H9 (cell line): ENCODE results near the gene RND3. TPM values are rescaled to one million over a fixed set of nuclear protein-coding genes. Genes with fewer than 3 reads are reported as not detected.

Experiments used
- DNase-seq: peaks from one replicate; pipeline ENCODE4 v3.0.0-alpha.2; 2017
- H2AFZ ChIP-seq: one replicate; pipeline ENCODE4 v1.6.1; 2013; ENCODE audit warnings: mild to moderate bottlenecking, low read length, control low read depth, moderate library complexity
- H2AK5ac ChIP-seq: 2 replicates; pipeline ENCODE4 v1.6.1; 2013; ENCODE audit warnings: low read length, control low read depth, mixed read lengths; ENCODE audit not compliant: insufficient read length
- H2BK120ac ChIP-seq: one replicate; pipeline ENCODE4 v1.6.1; 2013; ENCODE audit warnings: low read depth, mild to moderate bottlenecking, low read length, control low read depth, inconsistent platforms; ENCODE audit not compliant: poor library complexity, severe bottlenecking
- H2BK12ac ChIP-seq: 2 replicates; pipeline ENCODE4 v1.6.1; 2013; ENCODE audit warnings: low read length, control low read depth, mixed read lengths, low read depth; ENCODE audit not compliant: insufficient read length
- H2BK15ac ChIP-seq: 2 replicates; pipeline ENCODE4 v1.6.1; 2013; ENCODE audit warnings: low read depth, low read length, control low read depth
- H2BK20ac ChIP-seq: one replicate; pipeline ENCODE4 v1.6.1; 2013; ENCODE audit warnings: low read depth, mild to moderate bottlenecking, low read length, control low read depth, inconsistent platforms; ENCODE audit not compliant: poor library complexity, severe bottlenecking
- H2BK5ac ChIP-seq: 2 replicates; pipeline ENCODE4 v1.6.1; 2013; ENCODE audit warnings: low read length, control low read depth, mixed read lengths; ENCODE audit not compliant: insufficient read length
- H3K14ac ChIP-seq: 2 replicates; pipeline ENCODE4 v1.6.1; 2013; ENCODE audit warnings: low read length, control low read depth; ENCODE audit not compliant: insufficient read depth
- H3K18ac ChIP-seq: 2 replicates; pipeline ENCODE4 v1.6.1; 2013; ENCODE audit warnings: low read depth, mild to moderate bottlenecking, mixed read lengths, low read length, control low read depth; ENCODE audit not compliant: insufficient read length
- H3K23ac ChIP-seq: 2 replicates; pipeline ENCODE4 v1.6.1; 2013; ENCODE audit warnings: low read length, control low read depth, mixed read lengths, low read depth; ENCODE audit not compliant: insufficient read length
- H3K23me2 ChIP-seq: 2 replicates; pipeline ENCODE4 v1.6.1; 2013; ENCODE audit warnings: low read depth, mild to moderate bottlenecking, mixed read lengths, low read length, control low read depth; ENCODE audit not compliant: insufficient read length, poor library complexity, severe bottlenecking
- H3K27ac ChIP-seq: 2 replicates; pipeline ENCODE4 v1.5.1; 2013; ENCODE audit warnings: low read length, control low read depth, mixed read lengths, low read depth; ENCODE audit not compliant: insufficient read length
- H3K27me3 ChIP-seq: 2 replicates; pipeline ENCODE4 v1.6.1; 2013; ENCODE audit warnings: low read length, control low read depth, inconsistent platforms; ENCODE audit not compliant: insufficient read depth
- H3K4ac ChIP-seq: 2 replicates; pipeline ENCODE4 v1.6.1; 2013; ENCODE audit warnings: low read depth, mild to moderate bottlenecking, control low read depth, inconsistent platforms, low read length, moderate library complexity
- H3K4me1 ChIP-seq: 2 replicates; pipeline ENCODE4 v1.6.1; 2013; ENCODE audit warnings: low read length, control low read depth, inconsistent platforms; ENCODE audit not compliant: insufficient read depth
- H3K4me2 ChIP-seq: 2 replicates; pipeline ENCODE4 v1.6.1; 2013; ENCODE audit warnings: low read length, control low read depth, mixed read lengths; ENCODE audit not compliant: insufficient read length, insufficient read depth
- H3K56ac ChIP-seq: 2 replicates; pipeline ENCODE4 v1.6.1; 2013; ENCODE audit warnings: low read depth, mild to moderate bottlenecking, mixed read lengths, low read length, control low read depth; ENCODE audit not compliant: insufficient read length
- H3K79me1 ChIP-seq: 2 replicates; pipeline ENCODE4 v1.6.1; 2013; ENCODE audit warnings: low read depth, mild to moderate bottlenecking, moderate library complexity, low read length, control low read depth, inconsistent platforms; ENCODE audit not compliant: insufficient read depth, poor library complexity, severe bottlenecking
- H3K79me2 ChIP-seq: 2 replicates; pipeline ENCODE4 v1.6.1; 2013; ENCODE audit warnings: low read length, control low read depth, inconsistent platforms; ENCODE audit not compliant: insufficient read depth
- H3K9ac ChIP-seq: 2 replicates; pipeline ENCODE4 v1.6.1; 2013; ENCODE audit warnings: low read length, control low read depth, mixed read lengths; ENCODE audit not compliant: insufficient read length; ENCODE audit errors: extremely low read depth
- H3K9me3 ChIP-seq: one replicate; pipeline ENCODE4 v1.6.1; 2013; ENCODE audit warnings: low read depth, low read length, inconsistent platforms; ENCODE audit not compliant: control insufficient read depth
- H3T11ph ChIP-seq: one replicate; pipeline ENCODE4 v1.6.1; 2013; ENCODE audit warnings: mild to moderate bottlenecking, low read length, control low read depth, inconsistent platforms
- H4K20me1 ChIP-seq: one replicate; pipeline ENCODE4 v1.6.1; 2013; ENCODE audit not compliant: control insufficient read depth, insufficient read length, insufficient read depth
- H4K5ac ChIP-seq: 2 replicates; pipeline ENCODE4 v1.6.1; 2013; ENCODE audit warnings: low read depth, mild to moderate bottlenecking, mixed read lengths, low read length, control low read depth; ENCODE audit not compliant: insufficient read length
- H4K8ac ChIP-seq: replicated peaks from 2 replicates; pipeline ENCODE4 v1.6.1; 2013; ENCODE audit warnings: low read length, control low read depth, mixed read lengths, low read depth; ENCODE audit not compliant: insufficient read length
- H4K91ac ChIP-seq: 2 replicates; pipeline ENCODE4 v1.6.1; 2013; ENCODE audit warnings: low read depth, mild to moderate bottlenecking, moderate library complexity, mixed read lengths, low read length, control low read depth; ENCODE audit not compliant: insufficient read length
- H3K27ac Mint-ChIP-seq, 3 experiments: 2 replicates in 2 of 3; 3 replicates in 1 of 3; pipeline ENCODE4 v1.8.0; 2020 to 2021; ENCODE audit warnings: mixed read lengths in 3 of 3, mild to moderate bottlenecking in 1 of 3, moderate library complexity in 1 of 3
- H3K27me3 Mint-ChIP-seq: 2 replicates; pipeline ENCODE4 v1.8.0; 2021; ENCODE audit warnings: low read depth, mild to moderate bottlenecking, moderate library complexity, mixed read lengths
- H3K36me3 Mint-ChIP-seq, 3 experiments: 2 replicates in 2 of 3; 3 replicates in 1 of 3; pipeline ENCODE4 v1.8.0; 2020 to 2021; ENCODE audit warnings: low read depth in 3 of 3, mixed read lengths in 3 of 3; ENCODE audit not compliant: insufficient read depth in 1 of 3
- H3K4me1 Mint-ChIP-seq, 2 experiments: 2 replicates each; pipeline ENCODE4 v1.8.0; 2020; ENCODE audit warnings: mixed read lengths in 2 of 2
- H3K4me3 Mint-ChIP-seq, 2 experiments: 2 replicates in 1 of 2; 3 replicates in 1 of 2; pipeline ENCODE4 v1.8.0; 2020 to 2021; ENCODE audit warnings: mild to moderate bottlenecking in 2 of 2, mixed read lengths in 2 of 2, moderate library complexity in 1 of 2
- H3K9me3 Mint-ChIP-seq, 2 experiments: 2 replicates in 1 of 2; 3 replicates in 1 of 2; pipeline ENCODE4 v1.8.0; 2020; ENCODE audit warnings: mild to moderate bottlenecking in 2 of 2, mixed read lengths in 2 of 2, moderate library complexity in 1 of 2
- CTCF ChIP-seq: fragments of 200-600 bp; sonication (generic); conservative IDR thresholded peaks from 3 replicates; pipeline ENCODE4 v1.8.0; 2021; ENCODE audit warnings: antibody characterized with exemption, mild to moderate bottlenecking
- WGBS: extraction: QIAGEN DNeasy Blood & Tissue Kit; methylation state at CpG from one replicate; pipeline ENCODE4 v1.1.7; 2013; ENCODE audit warnings: missing lambda C conversion rate, low lambda C conversion rate, mixed read lengths; ENCODE audit not compliant: insufficient read length; ENCODE audit errors: extremely low coverage; 5-methylcytosine and 5-hydroxymethylcytosine counted together
- total RNA-seq: library from RNA; stranded (reverse); gene quantifications from 2 replicates; pipeline ENCODE4 v1.2.1, GENCODE V29; 2021

The RND3 gene
- total RNA-seq, 1 experiment from 2014 or later = 62.6 TPM

- H3K4me3 Mint-ChIP-seq = no peak overlapping the region
- Histone ChIP-seq H2BK20ac (no peak overlapping the region), H2AFZ (no peak overlapping the region), H4K91ac (no peak overlapping the region), H3K23ac (no peak overlapping the region), H3K4me1 (peaks cover 20% of the 10 kb centered on the region), H2BK120ac (no peak overlapping the region), H2BK5ac (no peak overlapping the region), H3K9me3 (no peaks in the 10 kb centered on the region), H3K4me2 (no peak overlapping the region), H3K14ac (no peak overlapping the region), H3K79me2 (peaks cover 74% of the 10 kb centered on the region), H2BK15ac (no peak overlapping the region), H3K27ac (no peak overlapping the region), H3K56ac (no peak overlapping the region), H2BK12ac (no peak overlapping the region), H3K79me1 (peaks cover 5% of the 10 kb centered on the region), H4K5ac (no peak overlapping the region), H3T11ph (no peak overlapping the region), H2AK5ac (no peak overlapping the region), H3K4ac (no peak overlapping the region), H4K8ac (no peak overlapping the region), H3K27me3 (no peaks in the 10 kb centered on the region), H3K18ac (no peak overlapping the region), H3K23me2 (peaks cover 2% of the 10 kb centered on the region), H4K20me1 (no peaks in the 10 kb centered on the region), H3K9ac (no peak overlapping the region)
- TF ChIP-seq CTCF = no peak
- WGBS = no CpG with 5 or more reads among the region's 5 CpGs
- H3K27me3 Mint-ChIP-seq = no peaks in the 10 kb centered on the region
- peaks cover 59 to 75% of the 10 kb centered on the region in 2 experiments for H3K4me1 Mint-ChIP-seq
- H3K36me3 Mint-ChIP-seq = peaks cover 3 to 47% (median 16%) of the 10 kb centered on the region in 3 experiments; a peak in 4 of 7 replicates
- H3K9me3 Mint-ChIP-seq = no peaks in the 10 kb centered on the region
- no peak overlapping the region for H3K27ac Mint-ChIP-seq
- DNase-seq = no peak
These were observed 7.2 kb downstream of the RND3 start for GRCh38 chr2:150480241-150480640.
